Stimulated activated CD4-positive, alpha-beta T cell treated with anti-CD3 and anti-CD28 coated beads, Interleukin-4, amount 100 ng/mL, for 1 hour (primary cell): ENCODE data around the gene MMP23B.
A peak's percentile ranks its signal among the peaks of the same experiment; 100 is the strongest.
"Not testable (repeated sequence)": the region's sequence is repeated elsewhere in the genome, so short reads cannot be mapped to it uniquely, and the experiment has no call there.

Experiments used
- DNase-seq: peaks from one replicate; pipeline ENCODE4 v3.0.0-alpha.2; 2020

The MMP23B gene

DNA sequence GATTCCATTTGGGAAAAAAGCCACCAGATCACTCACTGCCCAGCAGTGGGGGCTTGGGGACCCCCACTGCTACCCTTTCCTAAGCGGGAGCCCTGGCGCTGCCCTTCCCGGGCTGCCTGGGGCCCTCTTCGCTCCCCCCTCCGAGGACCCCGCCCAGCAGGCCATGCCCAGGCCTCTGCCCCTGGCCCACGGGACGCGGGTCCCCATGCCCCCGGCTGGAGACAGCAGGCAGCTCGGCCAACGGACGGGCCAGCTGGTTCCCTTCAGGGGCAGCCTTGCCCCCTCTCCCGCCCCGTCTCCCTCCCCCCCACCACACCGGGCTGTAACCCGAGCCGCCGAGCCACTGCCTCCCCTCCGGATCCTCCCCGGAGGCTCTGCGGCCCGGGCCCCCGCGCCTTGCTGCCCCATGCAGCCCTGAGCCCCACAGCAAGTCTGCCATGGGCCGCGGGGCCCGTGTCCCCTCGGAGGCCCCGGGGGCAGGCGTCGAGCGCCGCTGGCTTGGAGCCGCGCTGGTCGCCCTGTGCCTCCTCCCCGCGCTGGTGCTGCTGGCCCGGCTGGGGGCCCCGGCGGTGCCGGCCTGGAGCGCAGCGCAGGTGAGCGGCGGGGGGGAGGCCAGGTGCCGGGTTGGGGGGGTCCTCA lies at the start of gene MMP23B:
TSS of gene MMP23B (plus strand) at position 392 of the 639 bp plus-strand sequence. CDS start at position 438, 46 bp downstream.
- no peak for DNase-seq

DNA sequence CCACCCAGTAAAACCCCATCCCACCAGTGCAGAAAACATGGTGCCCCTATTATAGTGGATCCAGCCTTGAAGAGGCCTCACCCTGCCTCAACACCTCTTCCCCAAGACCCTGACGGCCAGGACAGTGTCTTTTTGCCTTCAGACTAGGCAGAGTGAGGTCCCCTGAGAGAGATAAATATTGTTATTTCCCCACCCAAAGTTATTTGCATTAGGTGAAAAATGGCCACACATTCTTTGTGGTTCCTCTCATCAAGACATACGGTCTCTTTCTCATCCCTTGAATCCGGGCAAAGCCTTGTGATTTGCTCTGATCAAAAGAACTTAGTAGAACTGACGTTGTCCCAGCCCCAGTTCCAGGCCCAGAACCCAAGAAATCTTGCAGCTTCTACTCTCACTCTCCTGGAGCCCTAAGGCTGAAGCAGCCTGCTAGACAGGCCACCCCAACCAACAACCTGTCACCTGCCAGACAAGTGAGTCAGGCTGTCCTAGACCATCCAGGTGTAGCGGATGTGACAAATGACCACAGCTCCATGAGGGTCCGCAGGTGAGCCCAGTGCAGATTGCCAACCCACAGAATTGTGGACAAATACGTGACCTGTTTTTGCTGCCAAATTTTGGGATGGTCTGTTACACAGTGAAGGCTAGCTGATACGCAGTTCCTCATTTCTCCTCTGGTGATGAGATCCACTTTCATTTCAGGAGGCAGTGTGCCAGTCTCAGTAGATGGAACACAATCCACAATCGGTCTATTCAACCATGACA lies 49.2 kb upstream of the MMP23B start:
- no peak for DNase-seq

DNA sequence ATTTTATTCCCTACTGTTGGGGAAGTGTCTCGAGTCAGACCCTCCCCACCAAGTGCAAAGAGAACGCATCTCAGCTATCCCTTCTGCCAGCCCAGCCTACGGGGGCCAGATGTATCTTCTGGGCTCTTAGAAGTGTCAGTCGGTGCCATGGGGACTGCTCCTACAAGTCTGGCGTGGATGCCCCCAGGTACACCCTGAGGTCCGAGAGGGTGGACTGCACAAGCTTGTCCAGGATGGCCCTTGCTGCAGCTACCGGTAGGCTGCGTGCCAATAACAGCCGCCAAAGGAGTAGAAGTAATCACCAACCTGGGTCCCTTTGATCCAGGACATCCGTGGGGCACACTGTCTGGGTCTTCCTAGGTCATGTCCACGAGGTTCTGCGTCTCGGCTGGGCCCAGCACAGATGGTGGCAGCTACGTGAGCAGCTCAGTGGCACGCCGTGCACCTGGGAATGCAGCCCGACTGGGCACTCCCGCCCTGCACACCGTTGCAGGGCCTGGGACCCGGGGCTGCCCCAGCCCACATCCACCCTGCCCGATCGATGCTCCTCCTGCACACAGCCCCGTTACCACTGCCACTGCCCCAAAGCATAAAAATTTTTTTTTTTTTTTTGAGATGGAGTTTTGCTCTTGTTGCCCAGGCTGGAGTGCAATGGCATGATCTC lies 48.5 kb upstream of the MMP23B start:
- no peak for DNase-seq

DNA sequence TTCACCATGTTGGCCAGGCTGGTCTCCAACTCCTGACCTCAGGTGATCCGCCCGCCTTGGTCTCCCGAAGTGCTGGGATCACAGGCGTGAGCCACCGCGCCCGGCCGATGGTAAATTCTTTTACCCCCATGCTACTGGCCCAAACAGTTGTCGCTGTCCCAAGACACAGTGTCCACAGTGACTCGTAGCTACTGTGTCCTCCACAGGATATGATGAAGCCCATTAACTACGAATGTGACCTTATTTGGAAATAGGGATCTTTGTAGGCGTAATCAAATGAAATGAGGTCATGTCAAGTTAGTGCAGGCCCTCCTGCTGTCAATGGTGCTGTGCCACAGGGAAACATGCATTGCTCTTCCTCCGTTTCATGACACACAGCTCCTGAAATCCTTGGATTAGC lies 40.5 kb upstream of the MMP23B start:
- no peak for DNase-seq

GRCh38 chr1:1593834-1594601 lies 38.0 kb upstream of the MMP23B start:
- no peak for DNase-seq

DNA sequence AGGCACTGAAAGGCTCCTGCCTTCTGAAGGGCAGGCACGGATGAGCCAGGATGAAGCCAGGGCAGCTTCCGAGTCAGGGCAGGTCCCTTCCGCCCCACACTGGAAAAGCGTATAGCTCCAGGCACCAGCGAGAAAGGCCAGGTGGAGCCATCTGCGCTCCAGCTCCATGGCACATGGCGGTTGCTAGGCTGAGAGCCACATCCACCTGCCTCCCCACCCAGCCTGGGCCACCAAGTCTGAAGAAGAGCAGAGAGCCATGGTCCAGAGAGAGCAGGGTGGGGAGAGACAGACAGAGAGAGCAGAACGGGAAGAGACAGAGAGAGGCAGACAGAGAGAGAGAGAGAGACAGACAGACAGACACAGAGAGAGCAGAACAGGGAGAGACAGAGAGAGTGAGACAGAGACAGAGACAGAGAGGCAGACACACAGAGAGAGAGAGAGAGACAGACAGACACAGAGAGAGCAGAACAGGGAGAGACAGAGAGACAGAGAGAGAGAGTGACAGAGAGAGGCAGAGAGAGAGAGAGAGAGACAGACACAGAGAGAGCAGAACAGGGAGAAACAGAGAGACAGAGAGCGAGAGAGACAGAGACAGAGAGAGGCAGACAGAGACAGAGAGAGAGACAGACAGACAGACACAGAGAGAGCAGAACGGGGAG lies 37.2 kb upstream of the MMP23B start:
- no peak for DNase-seq

DNA sequence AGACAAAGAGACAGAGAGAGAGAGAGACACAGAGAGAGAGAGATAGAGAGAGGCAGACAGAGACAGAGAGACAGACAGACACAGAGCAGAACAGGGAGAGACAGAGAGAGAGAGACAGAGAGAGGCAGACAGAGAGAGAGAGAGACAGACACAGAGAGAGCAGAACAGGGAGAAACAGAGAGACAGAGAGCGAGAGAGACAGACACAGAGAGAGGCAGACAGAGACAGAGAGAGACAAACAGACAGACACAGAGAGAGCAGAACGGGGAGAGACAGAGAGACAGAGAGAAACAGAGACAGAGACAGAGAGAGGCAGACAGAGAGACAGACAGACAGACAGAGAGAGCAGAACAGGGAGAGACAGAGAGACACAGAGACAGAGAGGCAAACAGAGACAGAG lies 36.6 kb upstream of the MMP23B start:
- DNase-seq, result not testable (repeated sequence)

DNA sequence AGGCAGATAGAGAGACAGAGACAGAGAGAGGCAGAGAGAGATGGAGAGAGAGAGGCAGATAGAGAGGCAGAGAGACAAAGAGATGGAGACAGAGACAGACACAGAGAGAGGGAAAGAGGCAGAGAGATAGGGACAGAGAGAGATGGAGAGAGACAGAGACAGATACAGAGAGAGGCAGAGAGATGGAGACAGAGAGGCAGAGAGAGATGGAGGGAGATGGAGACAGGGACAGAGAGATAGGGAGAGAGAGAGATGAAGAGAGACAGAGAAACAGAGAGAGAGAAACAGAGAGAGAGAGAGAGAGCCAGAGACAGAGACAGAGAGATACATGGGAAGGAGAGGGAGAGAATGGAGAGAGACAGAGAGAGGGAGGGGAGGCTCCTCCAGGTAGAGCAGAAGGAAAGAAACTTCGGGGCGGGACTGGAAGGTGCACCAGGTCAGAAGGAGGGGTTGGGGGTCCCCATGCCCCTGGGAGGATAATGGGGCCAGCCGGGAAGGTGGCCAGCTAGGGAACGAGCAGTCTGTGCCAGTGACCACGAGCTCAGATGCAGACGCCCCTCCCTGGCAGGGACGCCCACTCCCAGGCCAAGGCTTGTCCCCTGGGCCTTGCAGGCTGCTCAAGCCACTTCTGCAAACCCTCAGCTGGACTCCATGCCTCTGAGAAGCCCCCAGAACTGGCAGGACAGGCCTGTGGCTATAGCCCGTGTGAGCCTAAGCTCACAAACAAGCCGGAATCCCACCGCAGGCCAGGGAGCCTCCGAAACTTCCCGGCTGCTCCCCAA lies 35.3 kb upstream of the MMP23B start:
- DNase-seq, result no peak

GRCh38 chr1:1597275-1597930 lies 34.6 kb upstream of the MMP23B start:
- no peak for DNase-seq

GRCh38 chr1:1598051-1598719 lies 33.8 kb upstream of the MMP23B start:
- DNase-seq, result no peak

- no peak for DNase-seq
Measured at GRCh38 chr1:1598720-1599029, 33.3 kb upstream of the MMP23B start.

DNA sequence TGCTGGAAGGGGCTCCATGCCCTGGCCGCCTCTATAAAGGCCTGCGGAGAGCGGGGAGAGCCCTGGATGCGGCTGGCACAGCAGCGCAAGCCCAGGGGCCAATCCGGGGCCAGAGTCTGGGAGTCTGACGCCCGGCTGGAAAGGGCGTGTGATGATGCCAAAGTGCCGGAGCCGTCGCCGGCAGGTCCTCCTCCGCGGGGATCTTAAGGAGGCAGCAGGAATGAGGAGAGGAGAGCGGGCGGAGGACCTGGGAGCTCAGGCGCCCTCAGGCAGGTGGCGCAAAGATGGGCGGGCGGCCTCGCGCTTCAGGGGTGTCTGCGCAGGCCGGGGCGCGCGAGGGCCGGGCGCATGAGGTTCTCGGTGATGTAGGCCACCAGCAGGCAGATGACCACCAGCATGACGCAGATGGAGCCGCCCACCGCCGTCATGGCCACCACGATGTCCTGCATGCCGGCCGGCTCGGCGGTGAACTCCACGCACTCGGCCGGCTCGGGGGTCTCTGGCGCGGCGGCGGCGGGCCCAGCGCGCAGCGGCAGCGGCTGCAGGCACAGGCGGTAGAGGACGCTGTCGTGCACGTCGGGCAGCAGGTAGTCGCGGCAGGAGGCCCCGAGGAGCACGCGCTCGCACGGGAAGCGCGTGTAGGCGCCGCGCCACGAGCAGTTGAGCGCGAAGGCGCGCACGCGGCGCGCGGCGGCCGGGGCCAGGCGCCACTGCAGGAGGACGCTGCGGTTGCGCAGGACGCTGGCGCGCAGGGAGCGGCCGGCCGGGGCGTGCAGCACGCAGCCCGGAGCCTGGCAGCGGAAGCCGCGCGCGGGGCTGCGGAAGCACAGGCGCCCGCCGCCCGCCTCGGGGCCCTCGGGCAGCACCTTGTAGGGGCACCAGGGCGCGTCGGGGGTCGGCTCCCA lies 32.7 kb upstream of the MMP23B start:
- DNase-seq, result peak; percentile 27

DNA sequence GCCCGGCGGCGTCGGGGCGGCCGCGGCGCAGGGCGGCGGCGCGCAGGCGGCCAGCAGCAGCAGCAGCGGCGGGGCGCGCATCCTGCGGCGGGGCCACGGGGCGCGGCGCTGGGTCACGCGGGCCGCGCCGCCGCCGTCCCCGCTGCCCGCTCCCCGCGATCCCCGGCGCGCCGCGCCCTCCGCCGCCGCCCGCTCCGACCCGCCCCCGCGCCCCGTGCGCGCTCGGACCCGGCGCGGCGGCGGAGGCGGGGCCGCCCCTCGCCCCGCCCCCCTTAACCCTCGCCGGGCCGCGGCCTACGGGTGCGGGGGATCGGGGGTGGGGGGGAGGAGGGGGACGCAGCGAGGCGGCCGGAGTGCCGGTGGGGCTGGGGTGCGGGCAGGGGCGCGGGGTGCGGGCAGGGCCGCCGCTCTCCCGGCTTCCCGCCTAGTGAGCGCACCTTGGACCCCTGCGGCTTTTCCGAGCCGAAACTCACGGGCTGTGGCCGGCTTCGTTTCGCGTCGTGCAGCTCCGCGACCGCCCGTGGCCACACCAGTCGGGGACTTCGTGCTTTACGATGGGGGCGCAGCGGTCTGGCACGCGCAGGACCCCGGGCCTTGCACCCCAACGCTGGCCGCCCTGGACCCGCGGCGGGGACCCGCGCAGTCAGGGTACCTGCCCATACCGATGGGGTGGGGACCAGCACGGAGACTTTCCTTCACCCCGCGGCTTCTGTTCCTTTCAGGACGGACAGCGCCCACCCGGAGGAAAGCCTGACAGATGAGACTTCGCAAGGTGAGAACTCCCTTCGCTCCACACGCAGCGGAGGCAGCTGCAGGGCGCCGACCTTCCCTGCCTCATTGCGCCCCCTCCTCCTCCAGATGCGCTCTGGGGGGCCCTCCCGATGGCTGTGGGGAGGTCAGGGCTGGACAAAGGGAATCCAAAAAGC lies 31.8 kb upstream of the MMP23B start, which contains the start of gene FNDC10:
TSS of gene FNDC10 (minus strand) at position 201 of the 926 bp plus-strand sequence. CDS start at position 81, 120 bp downstream.
- DNase-seq, result no peak

DNA sequence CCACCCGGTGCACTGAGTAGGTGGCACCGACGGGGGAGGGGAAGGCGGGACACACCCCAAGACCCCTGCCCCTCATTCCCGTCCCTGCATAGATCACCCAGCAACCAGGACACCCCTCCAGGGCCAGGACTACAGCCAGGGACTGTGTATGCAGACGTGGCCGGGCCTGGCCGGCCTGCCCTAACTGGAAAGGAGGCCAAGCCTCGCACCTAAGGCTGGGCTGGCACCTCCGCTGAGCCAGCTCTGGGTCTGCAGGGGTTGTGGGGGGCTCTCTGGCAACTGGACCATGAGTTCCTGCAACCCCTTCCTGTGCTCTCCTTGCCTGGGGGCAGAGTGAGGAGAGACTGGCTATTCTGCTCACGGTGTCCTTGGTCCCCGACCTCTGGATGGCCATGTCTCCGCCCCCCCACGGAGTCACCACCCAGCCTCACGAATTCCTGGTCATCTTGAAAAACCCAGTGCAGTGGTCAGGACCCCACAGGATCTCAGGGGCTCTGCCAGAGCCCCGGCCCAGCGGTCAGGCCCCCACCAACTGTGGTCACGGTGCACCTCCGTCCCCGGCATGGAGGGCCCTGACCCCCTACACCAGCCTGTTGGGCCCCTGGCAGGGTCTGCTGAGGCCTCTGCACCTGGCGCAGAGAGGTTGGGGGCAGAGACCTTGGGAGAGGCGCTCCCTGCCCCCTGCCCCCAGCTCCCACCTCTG lies 31.0 kb upstream of the MMP23B start:
- DNase-seq, result no peak

- no peak for DNase-seq
Measured at GRCh38 chr1:1601564-1602303, 30.2 kb upstream of the MMP23B start.

DNA sequence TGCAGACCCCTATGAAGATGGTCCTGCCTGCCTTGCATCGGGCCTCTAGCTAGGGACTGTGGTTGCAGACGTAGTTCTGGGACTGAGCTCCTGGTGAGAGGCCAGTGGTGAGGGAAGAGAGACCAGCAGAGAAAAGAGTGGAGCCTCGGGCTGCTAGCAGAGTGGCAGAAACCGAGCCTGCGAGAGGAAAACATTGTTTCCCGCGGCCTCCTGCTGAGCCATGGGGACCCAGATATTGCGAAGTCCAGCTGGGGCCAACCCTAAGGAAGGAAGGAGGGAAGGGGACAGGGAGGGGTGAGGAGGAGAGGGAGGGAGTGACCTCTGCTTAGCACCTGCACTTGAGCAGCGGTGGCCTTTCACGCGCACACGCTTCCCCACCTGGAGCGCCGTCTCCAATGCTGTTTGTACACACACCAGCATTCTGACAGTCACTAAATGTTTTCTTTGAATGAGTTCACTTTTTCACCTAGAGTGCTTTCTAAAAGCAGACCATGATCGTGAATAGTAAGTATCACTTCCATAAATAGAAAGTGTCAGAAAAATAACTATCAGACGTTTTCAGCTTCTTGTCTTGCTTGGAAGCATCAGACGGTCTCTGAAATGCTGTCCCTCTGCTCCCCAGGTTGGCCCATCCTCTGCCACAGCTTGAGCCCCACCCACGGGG lies 29.5 kb upstream of the MMP23B start:
- no peak for DNase-seq
